WTC11 (cell line): ENCODE results near the gene ACOX2. TPM values are rescaled to one million over a fixed set of nuclear protein-coding genes. Genes with fewer than 3 reads are reported as not detected.

Experiments
- ATAC-seq: fragments of 200-7000 bp; cut with Tn5 transposase; 2 replicates; pipeline ENCODE4 v1.10.0; 2021; ENCODE audit warnings: mild to moderate bottlenecking, moderate library complexity
- CTCF ChIA-PET: fragments of 300-600 bp; sonication (Branson Sonifier 250); formaldehyde crosslinking; loops from one replicate; lab custom pipeline; 2021; ENCODE audit warnings: antibody characterized with exemption; lab: Charles Lee
- POLR2A ChIA-PET: fragments of 350-600 bp; sonication (Branson Sonifier 250); formaldehyde crosslinking; loops from one replicate; lab custom pipeline; 2021; ENCODE audit warnings: antibody characterized with exemption; lab: Charles Lee
- DNase-seq: peaks from one replicate; pipeline ENCODE4 v3.0.0; 2021; ENCODE audit warnings: low spot score
- H3K27ac Mint-ChIP-seq: 2 replicates; pipeline ENCODE4 v1.8.0; 2021; ENCODE audit warnings: mixed read lengths
- H3K27me3 Mint-ChIP-seq: 2 replicates; pipeline ENCODE4 v1.8.0; 2021; ENCODE audit warnings: low read depth, mild to moderate bottlenecking, moderate library complexity, mixed read lengths
- H3K36me3 Mint-ChIP-seq: 2 replicates; pipeline ENCODE4 v1.8.0; 2021; ENCODE audit warnings: mixed read lengths
- H3K4me1 Mint-ChIP-seq: 2 replicates; pipeline ENCODE4 v1.8.0; 2022; ENCODE audit warnings: mixed read lengths
- H3K4me3 Mint-ChIP-seq: 2 replicates; pipeline ENCODE4 v1.8.0; 2021; ENCODE audit warnings: mild to moderate bottlenecking, moderate library complexity, mixed read lengths
- H3K9me3 Mint-ChIP-seq: 2 replicates; pipeline ENCODE4 v1.8.0; 2021; ENCODE audit warnings: mixed read lengths
- CREB1 ChIP-seq: sonication (generic); formaldehyde crosslinking; IDR thresholded peaks from 2 replicates; pipeline ENCODE4 v1.8.0; 2023; ENCODE audit warnings: mild to moderate bottlenecking, missing genetic modification reagents
- CTCF ChIP-seq: fragments of 200-600 bp; IDR thresholded peaks from 2 replicates; pipeline ENCODE4 v1.8.0; 2022; ENCODE audit warnings: antibody characterized with exemption
- FOXP1 ChIP-seq: sonication (generic); formaldehyde crosslinking; IDR thresholded peaks from 2 replicates; pipeline ENCODE4 v1.8.0; 2022; ENCODE audit warnings: missing genetic modification reagents, mild to moderate bottlenecking, moderate library complexity, borderline replicate concordance
- GRHL2 ChIP-seq: fragments of 250-450 bp; sonication (Bioruptor Pico); IDR thresholded peaks from 2 replicates; pipeline ENCODE4 v1.8.0; 2022; ENCODE audit warnings: mild to moderate bottlenecking, moderate library complexity; ENCODE audit not compliant: insufficient replicate concordance, severe bottlenecking
- GTF2I ChIP-seq: fragments of 250-450 bp; sonication (Bioruptor Pico); conservative IDR thresholded peaks from 2 replicates; pipeline ENCODE4 v1.4.0; 2021; ENCODE audit warnings: mild to moderate bottlenecking
- KAT7 ChIP-seq: sonication (generic); formaldehyde crosslinking; IDR thresholded peaks from 2 replicates; pipeline ENCODE4 v1.8.1; 2023; ENCODE audit warnings: missing genetic modification reagents, mild to moderate bottlenecking, borderline replicate concordance
- NFATC4 ChIP-seq: fragments of 250-450 bp; sonication (Bioruptor Pico); IDR thresholded peaks from 2 replicates; pipeline ENCODE4 v1.9.0; 2021; ENCODE audit warnings: mild to moderate bottlenecking
- NFYB ChIP-seq: sonication (generic); formaldehyde crosslinking; conservative IDR thresholded peaks from 2 replicates; pipeline ENCODE4 v1.8.0; 2022; ENCODE audit warnings: low read depth, missing genetic modification reagents
- NR3C1 ChIP-seq: sonication (generic); formaldehyde crosslinking; conservative IDR thresholded peaks from 2 replicates; pipeline ENCODE4 v1.8.1; 2023; ENCODE audit warnings: low read depth, mild to moderate bottlenecking, missing genetic modification reagents
- PRRX2 ChIP-seq: fragments of 250-450 bp; sonication (Bioruptor Pico); IDR thresholded peaks from 2 replicates; pipeline ENCODE4 v1.8.0; 2021; ENCODE audit warnings: mild to moderate bottlenecking
- RELA ChIP-seq: sonication (generic); formaldehyde crosslinking; IDR thresholded peaks from 2 replicates; pipeline ENCODE4 v1.8.1; 2022; ENCODE audit warnings: missing genetic modification reagents, mild to moderate bottlenecking, borderline replicate concordance
- TCF7 ChIP-seq: sonication (generic); formaldehyde crosslinking; IDR thresholded peaks from 2 replicates; pipeline ENCODE4 v1.8.0; 2022; ENCODE audit warnings: mild to moderate bottlenecking, low read depth, missing genetic modification reagents, moderate library complexity
- ZBTB21 ChIP-seq: sonication (generic); formaldehyde crosslinking; IDR thresholded peaks from 2 replicates; pipeline ENCODE4 v1.8.1; 2023; ENCODE audit warnings: mild to moderate bottlenecking, missing genetic modification reagents, borderline replicate concordance
- ZNF138 ChIP-seq: sonication (generic); formaldehyde crosslinking; conservative IDR thresholded peaks from 2 replicates; pipeline ENCODE4 v1.8.1; 2022; ENCODE audit warnings: mild to moderate bottlenecking, moderate library complexity, missing genetic modification reagents
- ZNF317 ChIP-seq: sonication (generic); formaldehyde crosslinking; IDR thresholded peaks from 2 replicates; pipeline ENCODE4 v1.8.1; 2023; ENCODE audit warnings: low read depth, mild to moderate bottlenecking, moderate library complexity, missing genetic modification reagents, borderline replicate concordance
- ZNF416 ChIP-seq: fragments of 250-450 bp; sonication (Bioruptor Pico); IDR thresholded peaks from 2 replicates; pipeline ENCODE4 v1.9.0; 2021; ENCODE audit warnings: mild to moderate bottlenecking, inconsistent platforms
- ZNF423 ChIP-seq: fragments of 250-450 bp; sonication (Bioruptor Pico); IDR thresholded peaks from 2 replicates; pipeline ENCODE4 v2.1.2; 2022; ENCODE audit warnings: mild to moderate bottlenecking, moderate library complexity
- ZNF425 ChIP-seq: fragments of 250-450 bp; sonication (Bioruptor Pico); conservative IDR thresholded peaks from 2 replicates; pipeline ENCODE4 v1.9.0; 2021; ENCODE audit warnings: mild to moderate bottlenecking
- total RNA-seq: library from RNA; stranded (reverse); gene quantifications from 3 replicates; pipeline ENCODE4 v1.2.3, GENCODE V29; 2021

Gene ACOX2
- total RNA-seq, 1 experiment from 2014 or later = 1.1 TPM

- no peak overlapping the region for H3K27ac Mint-ChIP-seq
- TF ChIP-seq NFYB (CRISPR knock-in tag) = no peak
- no peak for TF ChIP-seq KAT7 (CRISPR knock-in tag)
- TF ChIP-seq CTCF = no peak
- TF ChIP-seq ZNF138 (CRISPR knock-in tag) = no peak
- TF ChIP-seq FOXP1 (CRISPR knock-in tag) = no peak
- TF ChIP-seq GRHL2 (CRISPR knock-in tag) = no peak
- TF ChIP-seq CREB1 (CRISPR knock-in tag) = no peak
- TF ChIP-seq ZBTB21 = no peak
- no peak for TF ChIP-seq ZNF317 (CRISPR knock-in tag)
- TF ChIP-seq ZNF416 (CRISPR knock-in tag) = no peak
- no peak for TF ChIP-seq ZNF425 (CRISPR knock-in tag)
- no peak for TF ChIP-seq TCF7
- TF ChIP-seq PRRX2 (CRISPR knock-in tag) = no peak
- TF ChIP-seq ZNF423 (CRISPR knock-in tag) = no peak
- no peak for TF ChIP-seq NFATC4 (CRISPR knock-in tag)
- TF ChIP-seq RELA (CRISPR knock-in tag) = no peak
- TF ChIP-seq NR3C1 (CRISPR knock-in tag) = no peak
- TF ChIP-seq, all 79 proteins: peak for 0
- POLR2A ChIA-PET = no interaction called here
- CTCF ChIA-PET = no interaction called here
- no peak for ATAC-seq
- DNase-seq = no peak
- H3K9me3 Mint-ChIP-seq = no peaks in the 10 kb centered on the region
- peaks cover 44% of the 10 kb centered on the region for H3K4me1 Mint-ChIP-seq
- no peaks in the 10 kb centered on the region; the same call in 1 of the 2 replicates for H3K27me3 Mint-ChIP-seq
- no peaks in the 10 kb centered on the region for H3K36me3 Mint-ChIP-seq
- no peak overlapping the region for H3K4me3 Mint-ChIP-seq
Observed at GRCh38 chr3:58524326-58524888, 12.6 kb downstream of the ACOX2 start.

GRCh38 chr3:58522759-58523425 is 14.1 kb downstream of the ACOX2 start:
- peaks cover 54% of the 10 kb centered on the region for H3K4me1 Mint-ChIP-seq
- ATAC-seq (no peak), DNase-seq (no peak)
- POLR2A ChIA-PET = no interaction called here
- H3K9me3 Mint-ChIP-seq = no peaks in the 10 kb centered on the region
- TF ChIP-seq GTF2I (0 out of 2 replicates have a peak, but pooled peaks have one; percentile 40), GRHL2 (CRISPR knock-in tag) (no peak)
- no peak overlapping the region for H3K27ac Mint-ChIP-seq
- H3K4me3 Mint-ChIP-seq = no peak overlapping the region
- CTCF ChIA-PET = interaction anchor here (0.9 to 3.5 kb wide), 5 partner anchors 31 to 216 kb away, joined by 3 to 14 read pairs (median 5); partner anchors contain the start of genes HTD2, KCTD6 and RPP14
- H3K36me3 Mint-ChIP-seq = no peaks in the 10 kb centered on the region
- no peaks in the 10 kb centered on the region; the same call in 1 of the 2 replicates for H3K27me3 Mint-ChIP-seq
